IPS DF 6.9 (cell line): ENCODE data around the gene C9orf50.
A peak's percentile ranks its signal among the peaks of the same experiment; 100 is the strongest.

Source experiments
- DNase-seq: peaks from one replicate; pipeline ENCODE4 v3.0.0-alpha.2; 2013; ENCODE audit warnings: low read depth, low spot score
- H3K27ac ChIP-seq: one replicate; pipeline ENCODE4 v1.5.1; 2013; ENCODE audit warnings: low read length, control low read depth
- H3K27me3 ChIP-seq: 2 replicates; pipeline ENCODE4 v1.6.1; 2013; ENCODE audit warnings: mild to moderate bottlenecking, low read length; ENCODE audit not compliant: control insufficient read depth, insufficient read depth
- H3K36me3 ChIP-seq: 2 replicates; pipeline ENCODE4 v1.6.1; 2013; ENCODE audit warnings: low read length; ENCODE audit not compliant: control insufficient read depth, insufficient read depth
- H3K4me1 ChIP-seq: 2 replicates; pipeline ENCODE4 v1.6.1; 2013; ENCODE audit warnings: low read length; ENCODE audit not compliant: control insufficient read depth, insufficient read depth
- H3K4me3 ChIP-seq: 2 replicates; pipeline ENCODE4 v1.5.1; 2013; ENCODE audit warnings: mild to moderate bottlenecking, low read length
- H3K9me3 ChIP-seq: 2 replicates; pipeline ENCODE4 v1.6.1; 2013; ENCODE audit warnings: low read length, inconsistent platforms; ENCODE audit not compliant: control insufficient read depth, insufficient read depth
- WGBS: extraction: QIAGEN DNeasy Blood & Tissue Kit; methylation state at CpG from one replicate; pipeline ENCODE4 v1.1.7; 2013; ENCODE audit warnings: mixed read lengths, missing lambda C conversion rate; ENCODE audit not compliant: insufficient read length, insufficient coverage; 5-methylcytosine and 5-hydroxymethylcytosine counted together

The C9orf50 gene

GRCh38 chr9:129610213-129610472, 10.8 kb downstream of the C9orf50 start:
- Histone ChIP-seq H3K4me1 (peaks cover 8% of the 10 kb centered on the region), H3K27ac (no peak overlapping the region)

GRCh38 chr9:129609486-129610212, 11.3 kb downstream of the C9orf50 start:
- Histone ChIP-seq H3K9me3 (no peaks in the 10 kb centered on the region), H3K4me3 (peak overlapping the region; percentile 25; the same call in 1 of the 2 replicates), H3K27me3 (no peaks in the 10 kb centered on the region), H3K4me1 (peaks cover 8% of the 10 kb centered on the region), H3K27ac (no peak overlapping the region), H3K36me3 (no peaks in the 10 kb centered on the region)
- WGBS = no CpG with 5 or more reads among the region's 30 CpGs
- DNase-seq = no peak

More at GRCh38 chr9:129610213-129610472, 10.8 kb downstream of the C9orf50 start:
- H3K36me3 ChIP-seq = no peaks in the 10 kb centered on the region
- no peaks in the 10 kb centered on the region for H3K27me3 ChIP-seq
- H3K9me3 ChIP-seq = no peaks in the 10 kb centered on the region
- DNase-seq = no peak
- no CpG with 5 or more reads among the region's 24 CpGs for WGBS
- H3K4me3 ChIP-seq = peak overlapping the region; percentile 42; the same call in 1 of the 2 replicates

GRCh38 chr9:129608561-129609481, 12.1 kb downstream of the C9orf50 start:
- Histone ChIP-seq H3K9me3 (no peaks in the 10 kb centered on the region), H3K36me3 (no peaks in the 10 kb centered on the region), H3K27ac (no peak overlapping the region), H3K27me3 (no peaks in the 10 kb centered on the region), H3K4me3 (no peak overlapping the region), H3K4me1 (peaks cover 8% of the 10 kb centered on the region)
- no CpG with 5 or more reads among the region's 27 CpGs for WGBS
- DNase-seq = no peak

GRCh38 chr9:129607027-129607387, 13.9 kb downstream of the C9orf50 start:
- WGBS = no CpG with 5 or more reads among the region's 6 CpGs
- H3K27me3 ChIP-seq = no peaks in the 10 kb centered on the region
- H3K4me1 ChIP-seq = peaks cover 10% of the 10 kb centered on the region
- no peaks in the 10 kb centered on the region for H3K9me3 ChIP-seq
- H3K27ac ChIP-seq = no peak overlapping the region
- no peak overlapping the region for H3K4me3 ChIP-seq
- H3K36me3 ChIP-seq = no peaks in the 10 kb centered on the region
- no peak for DNase-seq

GRCh38 chr9:129606161-129607026, 14.5 kb downstream of the C9orf50 start:
- H3K4me1 ChIP-seq = peaks cover 10% of the 10 kb centered on the region
- no peaks in the 10 kb centered on the region for H3K36me3 ChIP-seq
- no CpG with 5 or more reads among the region's 15 CpGs for WGBS
- no peak overlapping the region for H3K4me3 ChIP-seq
- no peaks in the 10 kb centered on the region for H3K27me3 ChIP-seq
- DNase-seq = no peak
- H3K27ac ChIP-seq = no peak overlapping the region
- H3K9me3 ChIP-seq = no peaks in the 10 kb centered on the region

- no peaks in the 10 kb centered on the region for H3K27me3 ChIP-seq
- no peaks in the 10 kb centered on the region for H3K36me3 ChIP-seq
- WGBS = no CpG with 5 or more reads among the region's 8 CpGs
- DNase-seq = no peak
- H3K9me3 ChIP-seq = no peaks in the 10 kb centered on the region
- no peak overlapping the region for H3K27ac ChIP-seq
- H3K4me1 ChIP-seq = peaks cover 10% of the 10 kb centered on the region
- no peak overlapping the region for H3K4me3 ChIP-seq
Measured at GRCh38 chr9:129604766-129605163, 16.1 kb downstream of the C9orf50 start.

- Histone ChIP-seq H3K27me3 (no peaks in the 10 kb centered on the region), H3K36me3 (no peaks in the 10 kb centered on the region), H3K4me3 (no peak overlapping the region), H3K27ac (no peak overlapping the region), H3K9me3 (no peaks in the 10 kb centered on the region), H3K4me1 (peaks cover 8% of the 10 kb centered on the region)
- no CpG with 5 or more reads among the region's 12 CpGs for WGBS
- DNase-seq = no peak
Measured at GRCh38 chr9:129604056-129604765, 16.7 kb downstream of the C9orf50 start.

GRCh38 chr9:129602598-129603415, 18.1 kb downstream of the C9orf50 start:
- no peak for DNase-seq
- H3K4me3 ChIP-seq = no peak overlapping the region
- H3K36me3 ChIP-seq = no peaks in the 10 kb centered on the region
- no peak overlapping the region for H3K27ac ChIP-seq
- H3K4me1 ChIP-seq = peaks cover 8% of the 10 kb centered on the region; the same call in 1 of the 2 replicates
- WGBS = no CpG with 5 or more reads among the region's 10 CpGs
- peaks cover 1% of the 10 kb centered on the region; the same call in 1 of the 2 replicates for H3K27me3 ChIP-seq
- no peaks in the 10 kb centered on the region for H3K9me3 ChIP-seq

GRCh38 chr9:129601082-129601674, 19.7 kb downstream of the C9orf50 start:
- no CpG with 5 or more reads among the region's 9 CpGs for WGBS
- Histone ChIP-seq H3K4me1 (peaks cover 7% of the 10 kb centered on the region; the same call in 1 of the 2 replicates), H3K9me3 (no peaks in the 10 kb centered on the region), H3K27ac (no peak overlapping the region), H3K27me3 (peaks cover 1% of the 10 kb centered on the region; the same call in 1 of the 2 replicates), H3K4me3 (no peak overlapping the region), H3K36me3 (no peaks in the 10 kb centered on the region; the same call in 1 of the 2 replicates)
- DNase-seq = no peak
